ENCODE data around the gene SLC39A2. TPM values are rescaled to one million over a fixed set of nuclear protein-coding genes. Genes with fewer than 3 reads are reported as not detected.
"Not testable (repeated sequence)": the region's sequence is repeated elsewhere in the genome, so short reads cannot be mapped to it uniquely, and the experiment has no call there.

The SLC39A2 gene
- total RNA-seq, 1 donor from 2014 or later = not detected

- DNase-seq (ENCODE audit: low spot score) = no peak
Observed at GRCh38 chr14:20997115-20997514, 2.0 kb upstream of the SLC39A2 start.

DNA sequence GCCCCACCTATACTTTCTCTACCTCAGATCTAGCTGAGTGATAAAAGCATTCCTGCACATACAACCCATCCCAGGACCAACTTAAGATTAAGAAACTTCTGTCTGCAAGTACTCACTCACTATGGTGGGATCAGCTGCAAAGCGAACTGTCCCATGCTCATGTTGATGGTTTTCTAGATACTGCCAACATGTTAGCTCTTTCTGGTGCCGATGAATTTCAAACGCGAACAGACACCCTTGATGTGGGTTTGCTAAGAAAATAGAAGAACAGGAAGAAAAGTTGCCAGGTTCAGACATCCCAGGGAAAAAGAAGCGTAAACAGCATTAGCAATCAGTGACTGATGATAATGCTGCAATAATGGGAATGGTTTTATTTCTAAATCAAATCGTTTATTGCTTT, 1.5 kb upstream of the SLC39A2 start:
- no peak for DNase-seq (ENCODE audit: low spot score)

DNA sequence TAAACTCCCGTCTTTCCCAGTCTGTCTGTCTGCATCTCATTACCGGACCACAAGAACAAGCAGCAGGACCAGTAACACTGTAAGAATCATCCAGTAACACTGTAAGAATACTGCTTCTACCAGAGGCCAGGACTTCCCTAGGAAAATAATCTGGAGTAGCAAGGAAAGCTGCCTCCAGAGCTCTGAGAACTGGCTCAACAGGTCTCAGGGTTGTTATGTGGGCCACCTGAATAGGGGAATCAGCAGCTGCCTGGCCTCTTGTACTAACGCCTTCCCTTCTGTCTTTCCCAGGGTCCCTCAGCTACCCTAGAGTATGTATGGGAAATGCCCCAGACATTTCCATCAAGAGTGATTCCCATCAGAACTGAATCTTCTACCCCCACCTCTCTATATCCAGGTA, 954 bp upstream of the SLC39A2 start:
- DNase-seq (ENCODE audit: low spot score) = no peak

GRCh38 chr14:20999591-20999990, 498 bp downstream of the SLC39A2 start:
- DNase-seq (ENCODE audit: low spot score) = no peak

DNA sequence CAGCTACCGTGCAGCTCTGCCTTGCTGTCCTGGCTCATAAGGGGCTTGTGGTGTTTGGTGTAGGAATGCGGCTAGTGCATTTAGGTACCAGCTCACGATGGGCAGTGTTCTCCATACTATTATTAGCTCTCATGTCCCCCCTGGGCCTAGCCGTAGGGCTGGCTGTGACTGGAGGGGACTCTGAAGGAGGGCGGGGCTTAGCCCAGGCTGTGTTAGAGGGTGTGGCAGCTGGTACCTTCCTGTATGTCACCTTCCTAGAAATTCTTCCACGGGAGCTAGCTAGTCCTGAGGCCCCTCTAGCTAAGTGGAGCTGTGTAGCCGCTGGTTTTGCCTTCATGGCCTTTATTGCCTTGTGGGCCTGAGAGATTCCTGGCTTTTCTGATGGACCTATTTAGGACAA, 2.1 kb downstream of the SLC39A2 start:
- no peak for DNase-seq (ENCODE audit: low spot score)

DNA sequence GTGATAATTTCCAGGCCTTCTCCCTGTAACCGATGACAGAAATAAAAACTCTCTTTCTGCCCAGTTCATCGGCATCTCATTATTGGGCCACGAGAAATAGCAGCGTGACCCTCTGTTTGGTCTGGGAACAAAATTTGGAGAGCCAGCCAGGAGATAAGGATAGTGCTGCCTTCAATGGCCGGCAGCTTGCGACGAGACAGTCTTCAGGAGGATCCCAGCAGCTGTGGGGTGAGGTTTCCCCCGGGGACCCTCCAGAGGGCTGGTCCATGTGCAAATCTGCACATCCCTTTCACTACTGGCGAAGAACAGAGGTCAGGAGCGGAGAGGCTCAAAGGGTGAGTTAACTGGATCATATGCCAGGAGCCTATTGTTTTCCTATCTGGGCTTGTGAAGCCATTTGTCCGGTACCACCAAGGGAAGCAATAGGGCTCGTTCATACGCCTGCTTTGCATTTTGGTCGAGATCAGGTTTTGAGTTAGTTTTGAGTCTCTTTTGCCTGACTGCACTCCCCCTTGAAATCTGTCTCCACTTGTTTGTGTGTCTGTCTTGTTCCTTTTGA, 4.8 kb downstream of the SLC39A2 start:
- DNase-seq (ENCODE audit: low spot score) = no peak

GRCh38 chr14:21009721-21010120, 10.6 kb downstream of the SLC39A2 start:
- not testable (repeated sequence) for DNase-seq (ENCODE audit: low spot score)

DNA sequence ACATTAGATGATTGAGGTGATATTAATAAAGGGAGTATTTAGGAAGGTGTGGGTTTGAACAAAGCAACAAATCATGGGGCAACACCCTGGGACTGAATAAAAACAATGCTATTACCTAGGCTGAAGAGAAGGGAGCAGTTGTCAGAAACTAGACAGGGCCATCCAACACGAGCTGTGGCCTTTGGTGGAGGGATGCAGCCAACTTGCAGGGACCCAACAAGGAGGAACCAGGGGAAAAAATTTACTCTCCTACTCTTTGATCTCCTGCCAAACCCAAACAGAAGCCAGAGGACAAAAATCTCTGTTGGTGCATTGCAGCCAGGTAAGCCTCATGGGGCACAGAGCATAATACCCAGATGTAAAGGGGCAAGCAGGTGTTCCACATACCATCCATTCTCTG, 12.0 kb downstream of the SLC39A2 start:
- DNase-seq (ENCODE audit: low spot score) = no peak

DNA sequence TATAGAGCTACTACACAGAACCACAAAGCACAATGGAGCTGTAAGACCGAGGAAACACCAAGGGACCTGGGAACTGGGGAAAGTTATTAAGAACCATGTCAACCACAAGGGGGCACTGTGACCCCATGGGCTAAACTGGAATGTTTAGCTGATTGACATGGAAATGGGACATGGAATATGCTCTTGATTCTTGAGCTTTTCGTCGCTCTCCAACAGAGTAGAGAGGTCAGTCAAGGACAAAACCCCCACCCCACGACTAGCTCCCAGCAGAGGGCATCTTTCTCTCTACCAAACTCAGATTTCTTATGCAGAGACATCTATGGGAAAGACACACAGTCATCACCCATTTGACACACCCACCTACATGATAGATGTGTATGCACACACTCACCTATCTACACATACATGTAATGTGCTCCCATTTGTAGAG, 15.7 kb downstream of the SLC39A2 start:
- peak; percentile 88 for DNase-seq (ENCODE audit: low spot score)

GRCh38 chr14:21015312-21015711, 16.2 kb downstream of the SLC39A2 start:
- no peak for DNase-seq (ENCODE audit: low spot score)

DNA sequence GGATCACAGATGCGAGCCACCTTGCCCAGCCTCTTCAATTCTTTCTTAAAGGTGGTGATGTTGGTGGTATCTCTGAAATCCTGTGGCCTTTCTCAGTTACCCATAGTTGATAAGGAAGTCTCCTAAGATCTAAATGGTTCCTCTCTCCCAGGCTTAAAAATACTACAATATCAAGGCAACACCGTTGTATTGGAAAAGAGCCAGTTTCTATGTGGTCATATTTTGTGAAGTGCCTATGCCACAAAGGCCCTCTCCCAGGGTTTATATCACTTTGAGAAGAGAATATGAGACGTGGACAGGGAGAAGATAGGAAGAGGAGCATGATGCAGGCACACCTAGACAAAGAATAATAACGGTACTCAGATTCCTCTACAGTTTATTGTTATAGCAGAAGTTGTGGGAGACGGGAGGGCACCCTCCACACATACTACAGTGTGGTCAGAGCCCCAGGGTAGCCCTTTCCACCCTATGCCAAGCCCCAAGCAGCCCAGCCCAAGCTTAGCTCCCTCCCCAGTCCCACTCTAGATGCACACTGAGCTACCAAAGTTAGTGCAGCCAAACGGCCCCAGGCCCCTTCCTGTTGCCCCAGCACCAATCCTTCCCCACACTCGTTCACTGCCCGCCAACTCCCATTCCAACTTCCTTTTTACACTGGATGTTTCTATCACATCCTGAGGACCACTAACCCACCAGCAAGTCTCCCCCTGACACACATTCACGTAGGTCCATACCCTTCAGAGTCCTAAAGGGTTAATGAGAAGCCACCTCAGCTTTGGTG, 17.5 kb downstream of the SLC39A2 start:
- DNase-seq (ENCODE audit: low spot score) = no peak

GRCh38 chr14:21017528-21018245, 18.6 kb downstream of the SLC39A2 start:
- DNase-seq (ENCODE audit: low spot score) = no peak

GRCh38 chr14:21018286-21018685, 19.2 kb downstream of the SLC39A2 start:
- no peak for DNase-seq (ENCODE audit: low spot score)

GRCh38 chr14:21018781-21019180, 19.7 kb downstream of the SLC39A2 start:
- DNase-seq (ENCODE audit: low spot score) = no peak

- no peak for DNase-seq (ENCODE audit: low spot score)
Observed at GRCh38 chr14:21019366-21019765, 20.3 kb downstream of the SLC39A2 start.

DNA sequence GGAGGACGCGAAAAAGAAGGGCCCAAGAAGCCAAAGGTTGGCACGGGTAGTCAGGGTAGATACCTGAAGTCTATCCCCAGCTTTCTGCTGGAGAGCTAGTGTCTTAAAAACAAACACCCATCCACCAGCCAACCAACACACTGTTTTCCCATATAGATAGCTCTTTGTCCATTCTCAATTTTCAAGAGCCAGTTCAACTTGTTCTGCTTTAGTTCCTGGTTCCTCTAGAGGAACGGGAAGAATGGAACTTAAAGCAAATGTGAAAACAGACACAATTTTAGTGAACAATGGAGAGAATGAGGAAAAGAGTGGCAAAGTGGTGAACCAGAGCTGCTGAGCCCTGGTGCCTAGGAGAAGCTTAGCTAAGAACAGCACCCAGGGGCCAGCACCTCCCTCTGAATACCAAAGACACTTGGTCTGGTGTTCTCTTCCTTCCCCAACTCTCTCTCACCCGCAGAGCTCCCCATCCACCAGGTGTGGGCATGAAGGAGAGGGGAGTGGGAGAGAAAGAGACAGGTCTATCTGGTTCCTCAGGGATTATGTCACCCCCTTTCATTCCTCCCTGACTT, 22.0 kb downstream of the SLC39A2 start:
- no peak for DNase-seq (ENCODE audit: low spot score)

- DNase-seq (ENCODE audit: low spot score) = no peak
Observed at GRCh38 chr14:21022686-21023085, 23.6 kb downstream of the SLC39A2 start.

GRCh38 chr14:21023174-21023573, 24.1 kb downstream of the SLC39A2 start:
- no peak for DNase-seq (ENCODE audit: low spot score)

- no peak for DNase-seq (ENCODE audit: low spot score)
Observed at GRCh38 chr14:21023817-21024584, 24.9 kb downstream of the SLC39A2 start.

DNA sequence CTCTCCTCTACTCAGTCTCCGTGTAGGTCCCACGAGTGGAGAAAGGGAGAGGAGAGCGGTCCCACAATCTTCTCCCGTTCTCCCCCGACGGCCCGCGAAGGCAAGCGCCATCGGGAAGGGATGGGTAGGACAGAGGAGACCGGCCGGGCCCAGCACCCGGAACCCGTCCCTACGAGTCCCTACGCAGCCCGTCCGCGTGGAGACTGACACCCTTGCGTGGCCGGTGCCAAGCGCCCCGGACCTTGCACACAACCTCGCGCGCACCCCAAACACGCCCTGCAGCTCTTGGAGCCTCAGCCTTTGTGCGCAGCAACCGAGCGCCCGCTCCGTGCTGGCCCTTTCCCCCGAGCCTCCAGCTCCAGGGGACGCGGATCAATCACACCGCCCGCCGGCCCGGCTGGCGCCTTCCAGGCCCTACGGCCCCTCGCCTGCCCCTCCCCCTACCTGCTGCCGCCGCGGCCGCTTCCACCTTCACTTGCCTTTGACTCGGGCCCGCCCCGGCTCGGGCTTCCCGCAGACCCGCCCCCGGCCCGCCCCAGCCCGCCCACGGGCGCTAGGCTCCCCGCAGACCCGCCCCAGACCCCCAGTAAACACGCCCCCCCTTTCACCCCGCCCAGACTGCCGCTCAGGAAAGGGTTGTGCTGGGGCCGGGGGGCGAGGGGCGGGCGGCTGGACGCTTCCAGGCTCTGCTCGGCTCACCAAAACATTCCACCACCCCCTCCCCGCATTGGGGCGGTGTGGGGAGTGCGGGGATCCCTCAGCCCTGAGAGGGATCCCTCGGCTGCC, 25.7 kb downstream of the SLC39A2 start, which contains the start of gene NDRG2:
Gene NDRG2 (minus strand): TSS at position 477 of the 786 bp plus-strand sequence. CDS start 1,746 bp downstream, outside the sequence.
- peak; percentile 79 for DNase-seq (ENCODE audit: low spot score)
